GM13976 (cell line): ENCODE results near the gene ZNF436.

Source experiments
- DNase-seq: peaks from one replicate; pipeline ENCODE4 v3.0.0; 2012; ENCODE audit warnings: low spot score
- in situ Hi-C: fragments of 300-500 bp; cut with MboI; formaldehyde crosslinking; loops from one replicate; pipeline ENCODE4 v1.12.0; 2022; ENCODE audit warnings: low sequenced_read_pairs, mixed read lengths, inconsistent platforms; ENCODE audit not compliant: unreplicated experiment
- TF ChIP-seq, protein P1 (sequence below): IDR thresholded peaks from 2 replicates; pipeline ENCODE4 v1.5.1; 2012; ENCODE audit warnings: borderline replicate concordance, mild to moderate bottlenecking; ENCODE audit not compliant: insufficient read depth; ENCODE audit errors: extremely low read depth, missing control alignments, control extremely low read depth

ZNF436 gene

DNA sequence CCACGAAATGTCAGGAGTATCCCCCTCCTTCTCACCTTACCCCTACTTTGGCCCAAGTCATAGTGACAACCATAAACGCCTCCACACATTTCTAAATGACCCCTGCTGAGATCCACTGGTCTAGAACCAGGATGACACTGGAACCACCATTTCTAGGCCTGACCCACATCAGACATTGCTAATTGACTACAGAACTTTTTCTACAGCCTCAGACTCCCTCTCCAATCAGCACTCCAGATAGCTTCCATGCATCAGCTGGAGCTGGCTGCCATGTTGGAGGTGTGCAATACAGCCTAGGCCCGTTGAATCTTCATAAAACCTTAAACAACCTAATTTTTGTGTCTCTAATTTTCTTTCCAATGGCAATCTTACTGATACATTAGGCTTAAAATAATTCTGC is 36.3 kb upstream of the ZNF436 start:
- no peak for DNase-seq
- in situ Hi-C loops: no loop called here
- TF ChIP-seq, protein P1, sequence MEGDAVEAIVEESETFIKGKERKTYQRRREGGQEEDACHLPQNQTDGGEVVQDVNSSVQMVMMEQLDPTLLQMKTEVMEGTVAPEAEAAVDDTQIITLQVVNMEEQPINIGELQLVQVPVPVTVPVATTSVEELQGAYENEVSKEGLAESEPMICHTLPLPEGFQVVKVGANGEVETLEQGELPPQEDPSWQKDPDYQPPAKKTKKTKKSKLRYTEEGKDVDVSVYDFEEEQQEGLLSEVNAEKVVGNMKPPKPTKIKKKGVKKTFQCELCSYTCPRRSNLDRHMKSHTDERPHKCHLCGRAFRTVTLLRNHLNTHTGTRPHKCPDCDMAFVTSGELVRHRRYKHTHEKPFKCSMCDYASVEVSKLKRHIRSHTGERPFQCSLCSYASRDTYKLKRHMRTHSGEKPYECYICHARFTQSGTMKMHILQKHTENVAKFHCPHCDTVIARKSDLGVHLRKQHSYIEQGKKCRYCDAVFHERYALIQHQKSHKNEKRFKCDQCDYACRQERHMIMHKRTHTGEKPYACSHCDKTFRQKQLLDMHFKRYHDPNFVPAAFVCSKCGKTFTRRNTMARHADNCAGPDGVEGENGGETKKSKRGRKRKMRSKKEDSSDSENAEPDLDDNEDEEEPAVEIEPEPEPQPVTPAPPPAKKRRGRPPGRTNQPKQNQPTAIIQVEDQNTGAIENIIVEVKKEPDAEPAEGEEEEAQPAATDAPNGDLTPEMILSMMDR: no peak

DNA sequence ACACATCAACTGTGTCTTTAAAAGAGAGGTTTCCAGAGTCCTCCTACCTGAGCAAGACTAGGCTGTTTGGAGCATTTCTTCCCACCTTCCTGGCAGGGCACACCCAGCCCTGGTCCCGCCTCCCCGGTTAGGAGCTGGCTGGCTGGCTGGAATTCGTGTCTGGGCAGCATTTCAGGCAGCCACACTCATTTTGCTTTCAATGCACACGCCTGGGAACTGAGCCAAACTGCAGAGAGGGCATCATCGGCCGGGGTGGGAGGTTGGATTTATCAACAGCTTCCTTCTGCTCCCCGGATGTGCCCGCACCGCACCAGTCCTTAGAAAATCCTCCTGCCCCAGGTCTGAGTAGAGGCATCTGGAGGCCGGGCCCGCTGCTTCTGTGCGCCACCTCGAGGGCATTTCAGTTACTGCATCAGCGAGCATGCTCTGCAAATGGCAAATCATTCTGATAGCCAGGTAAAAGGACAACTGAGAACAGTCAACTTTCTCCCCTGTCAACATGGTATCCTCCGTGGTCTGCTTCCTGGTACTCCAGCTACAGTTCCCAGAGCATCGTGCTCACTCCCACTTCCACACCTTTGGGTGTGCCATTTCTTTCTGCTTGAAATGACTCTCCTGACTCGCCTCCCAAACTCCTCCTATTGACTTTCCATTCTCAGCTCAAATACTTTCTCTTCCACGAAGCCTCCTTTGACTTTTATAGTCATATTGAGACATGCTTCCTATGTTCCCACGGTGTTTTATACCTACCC is 34.3 kb upstream of the ZNF436 start:
- peak; percentile 86 for DNase-seq
- in situ Hi-C loops: no loop called here
- TF ChIP-seq, protein P1: peak; percentile 97

DNA sequence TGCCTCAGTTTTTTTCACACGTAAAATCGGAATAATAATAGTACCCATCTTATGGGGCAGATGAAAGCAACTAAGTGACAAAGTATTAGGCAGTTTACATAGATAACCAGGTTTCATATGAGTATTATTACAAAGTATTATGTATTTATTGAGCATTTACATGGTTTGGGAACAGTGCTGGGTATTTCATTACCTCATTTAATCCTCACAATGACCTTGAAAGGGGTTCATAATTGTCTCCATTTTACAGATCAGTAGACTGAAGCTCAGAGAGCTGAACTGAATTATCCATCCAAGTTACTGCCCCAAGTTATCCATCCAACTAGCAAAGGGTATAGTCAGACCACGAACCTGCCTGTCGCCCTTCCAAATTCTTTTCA is 33.7 kb upstream of the ZNF436 start:
- TF ChIP-seq, protein P1: no peak
- DNase-seq: no peak
- in situ Hi-C loops: no loop called here

DNA sequence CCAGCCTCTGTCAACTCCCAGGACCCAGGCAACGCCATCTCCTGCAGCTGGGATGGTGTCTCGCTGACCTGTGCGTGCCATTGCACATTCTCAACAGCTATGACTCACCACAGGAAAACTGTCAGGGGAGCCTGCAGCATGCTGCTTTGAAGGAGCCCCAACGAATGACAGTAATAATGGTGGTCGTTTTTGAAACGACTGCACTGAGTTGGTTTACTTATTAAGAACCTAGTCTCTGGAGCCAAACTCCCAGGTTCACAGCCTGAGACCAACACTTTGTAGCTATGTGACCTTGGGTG is 33.4 kb upstream of the ZNF436 start:
- in situ Hi-C loops: no loop called here
- no peak for DNase-seq
- TF ChIP-seq, protein P1: no peak

DNA sequence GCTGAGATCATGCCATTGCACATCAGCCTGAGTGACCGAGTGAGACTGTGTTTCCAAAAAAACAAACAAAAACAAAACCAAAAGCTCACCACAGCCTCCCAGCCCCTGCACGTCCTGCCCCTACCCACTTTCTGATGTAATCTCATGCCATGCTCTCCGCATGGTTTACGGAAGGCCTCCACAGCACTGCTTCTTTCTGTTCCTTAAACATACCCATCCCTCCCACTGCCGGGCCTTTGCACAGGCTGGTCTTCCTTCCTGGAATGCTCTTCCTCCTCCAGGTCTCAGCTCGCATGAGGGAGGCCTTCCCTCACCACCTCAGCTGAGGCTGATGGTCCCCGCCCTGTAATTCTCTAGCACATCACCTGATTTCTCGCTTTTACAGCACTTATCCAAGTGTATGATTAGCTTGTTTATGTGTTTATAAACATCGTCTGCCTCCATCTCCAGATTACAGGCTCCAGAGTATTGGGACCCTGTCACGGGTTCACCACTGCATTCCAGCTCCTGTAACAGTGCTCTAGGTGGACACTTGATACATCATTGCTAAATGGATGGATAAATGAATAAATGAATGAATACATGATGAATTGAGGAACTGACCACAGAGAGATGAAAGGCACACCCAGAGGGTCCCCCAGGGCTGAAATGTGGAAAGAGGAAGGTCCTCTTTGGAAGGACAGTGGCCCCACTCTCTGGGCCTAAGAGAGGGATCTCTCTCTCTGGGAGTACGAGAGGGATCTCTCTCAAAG is 32.8 kb upstream of the ZNF436 start:
- in situ Hi-C loops: no loop called here
- no peak for DNase-seq
- TF ChIP-seq, protein P1: no peak

DNA sequence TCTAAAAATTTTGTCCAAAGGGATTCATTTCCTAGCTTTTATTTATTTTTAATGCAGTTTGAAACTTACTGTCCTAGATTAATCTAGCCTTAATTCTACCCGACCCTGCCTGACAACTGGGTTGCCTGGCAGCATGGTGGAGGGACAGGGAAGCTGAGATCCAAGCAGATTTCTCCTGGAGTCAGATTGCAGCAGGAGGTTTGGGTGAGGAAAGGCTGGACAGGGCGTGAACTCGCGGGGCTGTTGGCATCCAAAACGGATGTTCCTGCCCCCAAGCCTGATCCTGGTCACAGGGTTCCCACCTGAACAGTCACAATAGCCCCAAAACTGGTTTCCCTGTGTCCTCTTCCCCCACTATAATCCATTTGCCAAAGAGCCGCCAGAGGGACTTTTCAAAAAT is 31.7 kb upstream of the ZNF436 start:
- in situ Hi-C loops: no loop called here
- no peak for DNase-seq
- TF ChIP-seq, protein P1: no peak
